MV-4-11 (cell line): Measurements from ENCODE around the gene CREB3L1.

Source experiments
- DNase-seq: peaks from one replicate; lab custom pipeline; 2025; lab: John Stamatoyannopoulos, UW

CREB3L1 gene

DNA sequence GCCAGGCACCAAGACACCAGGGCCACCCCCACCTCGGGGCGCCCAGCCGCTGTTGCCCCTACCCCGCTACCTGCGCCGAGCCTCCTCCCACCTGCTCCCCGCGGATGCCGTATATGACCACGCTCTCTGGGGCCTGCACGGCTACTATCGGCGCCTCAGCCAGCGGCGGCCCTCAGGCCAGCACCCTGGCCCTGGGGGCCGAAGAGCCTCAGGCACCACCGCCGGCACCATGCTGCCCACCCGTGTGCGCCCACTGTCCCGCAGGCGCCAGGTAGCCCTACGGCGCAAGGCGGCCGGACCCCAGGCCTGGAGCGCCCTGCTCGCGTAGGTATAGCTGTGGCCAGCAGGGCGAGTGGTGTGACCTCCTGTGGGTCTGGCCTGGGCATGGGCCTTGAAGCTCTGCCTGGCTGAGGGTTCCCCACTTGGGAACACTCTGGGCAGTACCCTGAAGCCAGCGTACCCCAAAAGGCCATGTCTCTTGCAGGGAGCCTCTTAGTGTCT, 89.2 kb downstream of the CREB3L1 start:
- DNase-seq = no peak

DNA sequence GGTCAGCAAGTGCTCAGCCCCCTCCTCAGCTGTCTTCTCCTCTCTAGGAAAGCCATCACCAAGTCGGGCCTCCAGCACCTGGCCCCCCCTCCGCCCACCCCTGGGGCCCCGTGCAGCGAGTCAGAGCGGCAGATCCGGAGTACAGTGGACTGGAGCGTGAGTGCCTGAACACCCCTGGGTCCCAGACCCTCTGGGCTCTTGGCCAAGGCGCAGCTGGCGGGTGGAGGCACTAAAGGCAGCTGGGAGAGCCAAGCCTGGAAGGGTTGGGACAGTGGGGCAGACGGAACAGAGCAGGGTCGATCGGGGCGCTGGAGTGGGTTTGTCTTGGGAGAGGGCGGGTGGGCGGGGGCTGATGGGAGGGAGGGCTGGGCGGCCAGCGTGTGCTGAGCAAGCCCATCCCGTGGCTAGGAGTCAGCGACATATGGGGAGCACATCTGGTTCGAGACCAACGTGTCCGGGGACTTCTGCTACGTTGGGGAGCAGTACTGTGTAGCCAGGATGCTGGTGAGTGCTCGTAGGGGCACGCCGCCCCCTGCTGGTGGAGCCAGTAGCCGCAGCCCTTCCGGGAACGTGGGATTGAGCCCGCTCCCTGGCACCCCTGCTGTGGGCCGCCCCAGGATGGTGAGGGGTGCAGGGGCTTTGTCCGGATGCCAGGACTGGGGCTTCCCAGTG, 89.9 kb downstream of the CREB3L1 start:
- peak; percentile 36 for DNase-seq

DNA sequence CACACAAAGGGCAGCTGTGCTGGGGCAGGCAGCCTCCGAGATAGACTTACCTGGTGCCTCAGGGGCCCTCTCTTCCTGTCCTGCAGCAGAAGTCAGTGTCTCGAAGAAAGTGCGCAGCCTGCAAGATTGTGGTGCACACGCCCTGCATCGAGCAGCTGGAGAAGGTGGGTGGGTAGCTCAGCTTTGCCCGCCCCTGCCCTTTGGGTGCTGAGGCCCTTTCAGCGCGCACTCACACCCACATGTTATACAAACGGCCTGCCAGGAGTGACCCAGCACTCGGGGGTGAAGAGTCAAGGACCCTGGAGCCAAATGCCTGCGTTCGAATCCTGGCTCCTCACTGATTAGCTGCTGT, 90.4 kb downstream of the CREB3L1 start:
- DNase-seq = no peak

DNA sequence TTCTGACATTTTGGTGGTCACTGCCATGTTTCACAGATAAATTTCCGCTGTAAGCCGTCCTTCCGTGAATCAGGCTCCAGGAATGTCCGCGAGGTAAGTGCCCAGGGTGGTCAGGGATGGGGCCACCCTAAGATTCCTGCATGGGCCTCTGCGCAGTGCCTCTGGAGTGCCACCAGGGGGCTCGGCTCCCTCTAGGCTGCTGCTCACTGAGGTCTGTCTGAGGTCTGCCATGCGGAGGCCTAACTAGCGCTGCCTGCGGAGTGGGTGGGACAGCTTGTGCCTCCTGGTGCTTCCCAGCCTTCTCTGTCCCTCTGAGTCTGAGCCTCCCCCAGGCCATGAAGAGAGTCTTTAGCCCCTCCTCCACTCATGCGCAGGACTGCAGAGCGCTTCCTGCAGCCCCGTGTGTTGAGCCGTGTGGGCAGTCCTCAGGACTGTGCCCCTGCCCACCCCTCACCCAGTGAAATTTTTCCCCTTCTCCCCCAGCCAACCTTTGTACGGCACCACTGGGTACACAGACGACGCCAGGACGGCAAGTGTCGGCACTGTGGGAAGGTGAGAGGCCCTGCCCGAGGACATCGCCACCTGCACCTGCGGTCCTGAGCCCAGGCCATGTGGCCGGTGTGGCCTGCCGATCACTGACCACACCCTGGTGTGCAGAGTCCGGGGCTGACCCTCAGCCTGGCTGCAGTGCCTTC, 92.1 kb downstream of the CREB3L1 start:
- DNase-seq = peak; percentile 63

DNA sequence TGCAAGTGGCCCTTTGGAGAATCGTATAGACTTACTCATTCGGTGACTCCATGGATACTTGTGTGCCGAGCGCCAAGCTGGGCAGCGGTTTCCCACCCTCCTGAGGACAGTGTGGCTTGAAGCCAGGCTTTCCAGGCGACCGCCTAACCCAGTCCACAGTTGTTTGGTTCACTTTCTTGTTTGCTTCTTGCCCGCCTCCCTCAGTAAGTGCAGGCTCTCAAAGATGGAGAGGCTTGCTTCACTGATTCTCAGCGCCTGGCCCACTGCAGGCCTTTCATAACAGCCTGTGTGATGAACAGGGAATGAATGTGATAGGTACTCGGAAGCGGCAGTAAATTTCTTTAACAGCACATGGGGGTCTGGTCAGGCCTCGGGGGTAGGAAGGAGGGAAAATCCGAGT, 92.8 kb downstream of the CREB3L1 start:
- no peak for DNase-seq
